Esophagus (tissue), 2 donors: ENCODE results near the gene CD3D. TPM values are rescaled to one million over a fixed set of nuclear protein-coding genes. Genes with fewer than 3 reads are reported as not detected.

ENCODE experiments used
- H3K27ac ChIP-seq, 2 donors: one replicate each; pipeline ENCODE4 v1.5.1; 2013; ENCODE audit warnings: low read depth in 2 of 2, mild to moderate bottlenecking in 2 of 2, inconsistent platforms in 1 of 2, low read length in 1 of 2, moderate library complexity in 1 of 2
- H3K27me3 ChIP-seq, 2 donors: one replicate each; pipeline ENCODE4 v1.6.1; 2013; ENCODE audit warnings: low read length in 2 of 2, control low read depth in 1 of 2, mild to moderate bottlenecking in 1 of 2; ENCODE audit not compliant: insufficient read depth in 2 of 2, control insufficient read depth in 1 of 2
- H3K36me3 ChIP-seq, 2 donors: one replicate each; pipeline ENCODE4 v1.6.1; 2013; ENCODE audit warnings: low read length in 1 of 2; ENCODE audit not compliant: control insufficient read depth in 2 of 2, insufficient read depth in 2 of 2
- H3K4me1 ChIP-seq, 2 donors: one replicate each; pipeline ENCODE4 v1.6.1; 2013; ENCODE audit warnings: low read length in 1 of 2; ENCODE audit not compliant: control insufficient read depth in 2 of 2, insufficient read depth in 2 of 2
- H3K4me3 ChIP-seq, 2 donors: one replicate each; pipeline ENCODE4 v1.5.1; 2013; ENCODE audit warnings: low read length in 2 of 2, mild to moderate bottlenecking in 2 of 2, low read depth in 1 of 2, moderate library complexity in 1 of 2
- H3K9me3 ChIP-seq, 2 donors: one replicate each; pipeline ENCODE4 v1.6.1; 2013; ENCODE audit warnings: mild to moderate bottlenecking in 2 of 2, low read depth in 1 of 2, low read length in 1 of 2, moderate library complexity in 1 of 2; ENCODE audit not compliant: control insufficient read depth in 2 of 2, insufficient read depth in 1 of 2
- WGBS, 2 donors: extraction: QIAGEN DNeasy Blood & Tissue Kit; methylation state at CpG; one replicate each; pipeline ENCODE4 v1.1.7; 2013; 5-methylcytosine and 5-hydroxymethylcytosine counted together
- polyA plus RNA-seq, 2 donors: library from polyadenylated mRNA; stranded (reverse); fragments of 200-250 nt; gene quantifications; one replicate each; pipeline ENCODE4 v1.2.3, GENCODE V29; 2013
- donor health status: healthy with polysubstance abuse.
- donor health status: Bipolar disorder and iron deficiency.

Gene CD3D
- polyA plus RNA-seq, 2 donors = 2.2 to 5.3 TPM

GRCh38 chr11:118366287-118366686, 23.8 kb upstream of the CD3D start:
- peaks cover 7 to 8% of the 10 kb centered on the region in 2 donors for H3K36me3 ChIP-seq
- peak overlapping the region in 1 of 2 donors; percentile 44 for H3K27ac ChIP-seq
- WGBS, 2 donors = 45 to 52% methylated on average over 1 of the region's 1 CpG

GRCh38 chr11:118364956-118365615, 22.6 kb upstream of the CD3D start:
- no peak overlapping the region for H3K4me3 ChIP-seq
- H3K4me1 ChIP-seq = peaks cover 0 to 2% of the 10 kb centered on the region in 2 donors
- no peaks in the 10 kb centered on the region for H3K27me3 ChIP-seq
- no peak overlapping the region for H3K27ac ChIP-seq
- WGBS, 2 donors = 87 to 96% methylated on average over 3 of the region's 3 CpGs
- peaks cover 2 to 3% of the 10 kb centered on the region in 2 donors for H3K36me3 ChIP-seq
- no peaks in the 10 kb centered on the region for H3K9me3 ChIP-seq

More at GRCh38 chr11:118366287-118366686, 23.8 kb upstream of the CD3D start:
- H3K9me3 ChIP-seq = no peaks in the 10 kb centered on the region
- no peaks in the 10 kb centered on the region for H3K4me1 ChIP-seq
- H3K4me3 ChIP-seq = no peak overlapping the region
- no peaks in the 10 kb centered on the region for H3K27me3 ChIP-seq

- Histone ChIP-seq H3K27ac (peak within 1 kb of the TSS; percentile 40 to 76), H3K4me1 (peaks cover 0 to 2% of the 10 kb centered on the region in 2 donors), H3K9me3 (no peaks in the 10 kb centered on the region), H3K4me3 (peak within 1 kb of the TSS; percentile 60 to 99), H3K36me3 (no peaks in the 10 kb centered on the region), H3K27me3 (no peaks in the 10 kb centered on the region)
- WGBS, 2 donors = 3% methylated on average over 33 of the region's 33 CpGs
These were observed 16.9 kb upstream of the CD3D start, which contains the start of gene UBE4A for GRCh38 chr11:118359295-118359958. Gene UBE4A, plus strand, starts transcription at chr11:118359600. Its CDS starts 5,481 bp downstream, at chr11:118365081.

- H3K9me3 ChIP-seq = no peaks in the 10 kb centered on the region
- H3K4me3 ChIP-seq = no peak overlapping the region
- no peaks in the 10 kb centered on the region for H3K27me3 ChIP-seq
- WGBS, 2 donors = 51 to 56% methylated on average over 3 of the region's 3 CpGs
- no peaks in the 10 kb centered on the region for H3K36me3 ChIP-seq
- no peak overlapping the region for H3K27ac ChIP-seq
- H3K4me1 ChIP-seq = peaks cover 0 to 2% of the 10 kb centered on the region in 2 donors
These were observed 15.6 kb upstream of the CD3D start for GRCh38 chr11:118358071-118358470.

GRCh38 chr11:118353084-118353710, 10.7 kb upstream of the CD3D start:
- Histone ChIP-seq H3K27me3 (no peaks in the 10 kb centered on the region), H3K4me3 (no peak overlapping the region), H3K9me3 (no peaks in the 10 kb centered on the region), H3K36me3 (no peaks in the 10 kb centered on the region), H3K27ac (no peak overlapping the region), H3K4me1 (no peaks in the 10 kb centered on the region)
- WGBS, 2 donors = 10 to 14% methylated on average over 6 of the region's 6 CpGs

- Histone ChIP-seq H3K4me1 (no peaks in the 10 kb centered on the region), H3K27ac (no peak overlapping the region), H3K27me3 (no peaks in the 10 kb centered on the region), H3K36me3 (no peaks in the 10 kb centered on the region), H3K9me3 (no peaks in the 10 kb centered on the region), H3K4me3 (no peak overlapping the region)
- 56 to 65% methylated on average over 6 of the region's 6 CpGs for WGBS, 2 donors
These were observed 7.0 kb upstream of the CD3D start for GRCh38 chr11:118349475-118349874.

- H3K4me3 ChIP-seq = peak within 1 kb of the TSS in 1 of 2 donors; percentile 4
- H3K27ac ChIP-seq = no peak within 1 kb of the TSS
- 68 to 70% methylated on average over 6 of the region's 6 CpGs for WGBS, 2 donors
These were observed 1.5 kb upstream of the CD3D start, which contains the start of gene CD3G for GRCh38 chr11:118343981-118344515. Gene CD3G, plus strand, starts transcription at chr11:118344344. Its CDS starts 80 bp downstream, at chr11:118344424.

GRCh38 chr11:118343248-118343647, 743 bp upstream of the CD3D start:
- 66 to 71% methylated on average over 9 of the region's 9 CpGs for WGBS, 2 donors
- H3K27ac ChIP-seq = no peak overlapping the region
- H3K4me1 ChIP-seq = peaks cover 0 to 7% of the 10 kb centered on the region in 2 donors
- no peak overlapping the region for H3K4me3 ChIP-seq
- H3K27me3 ChIP-seq = no peaks in the 10 kb centered on the region
- no peaks in the 10 kb centered on the region for H3K9me3 ChIP-seq
- H3K36me3 ChIP-seq = no peaks in the 10 kb centered on the region

More at GRCh38 chr11:118343981-118344515, 1.5 kb upstream of the CD3D start, which contains the start of gene CD3G:
- Histone ChIP-seq H3K9me3 (no peaks in the 10 kb centered on the region), H3K27me3 (no peaks in the 10 kb centered on the region), H3K36me3 (no peaks in the 10 kb centered on the region), H3K4me1 (peaks cover 0 to under 1% of the 10 kb centered on the region in 2 donors)

- Histone ChIP-seq H3K27me3 (no peaks in the 10 kb centered on the region), H3K4me1 (peaks cover 0 to 7% of the 10 kb centered on the region in 2 donors), H3K36me3 (no peaks in the 10 kb centered on the region), H3K9me3 (no peaks in the 10 kb centered on the region), H3K4me3 (peak overlapping the region; percentile 10 to 36), H3K27ac (peak overlapping the region in 1 of 2 donors; percentile 51)
- WGBS, 2 donors = 65 to 80% methylated on average over 5 of the region's 5 CpGs
These were observed 553 bp downstream of the CD3D start for GRCh38 chr11:118341815-118342489.
